GM12878 (cell line): ENCODE data around the gene AP3D1. TPM values are rescaled to one million over a fixed set of nuclear protein-coding genes. Genes with fewer than 3 reads are reported as not detected.

Source experiments
- ATAC-seq: fragments of 200-7000 bp; cut with Tn5 transposase; 3 replicates; pipeline ENCODE4 v1.9.1; 2020; ENCODE audit warnings: mild to moderate bottlenecking, moderate library complexity
- BruUV-seq: library from RNA; stranded (reverse); fragments of 400-500 nt; replicated peaks from 2 replicates; lab custom pipeline; 2021; lab: Mats Ljungman, UMichigan
- CTCF ChIA-PET: fragments of 300-600 bp; sonication (Branson Sonifier 250); formaldehyde crosslinking; extraction: SDS; loops from one replicate; lab custom pipeline; 2021; ENCODE audit warnings: inconsistent platforms; lab: Yijun Ruan, JAX
- POLR2A ChIA-PET: fragments of 350-600 bp; formaldehyde crosslinking; extraction: SDS; loops from one replicate; lab custom pipeline; 2021; ENCODE audit warnings: inconsistent platforms; lab: Charles Lee
- RAD21 ChIA-PET: fragments of 300-600 bp; sonication (Branson Sonifier 250); formaldehyde crosslinking; loops from one replicate; lab custom pipeline; 2023; ENCODE audit warnings: antibody characterized with exemption; ENCODE audit not compliant: unreplicated experiment; lab: Charles Lee
- SMC1A ChIA-PET: fragments of 300-600 bp; sonication (Branson Sonifier 250); formaldehyde crosslinking; loops from one replicate; lab custom pipeline; 2023; ENCODE audit not compliant: unreplicated experiment, uncharacterized antibody; lab: Charles Lee
- DNase-seq: peaks from one replicate; pipeline ENCODE4 v3.0.0-alpha.2; 2011; ENCODE audit warnings: low read depth, low spot score
- FAIRE-seq: peaks from 3 replicates; lab custom pipeline; 2011; peaks lifted over from hg19 to GRCh38; lab: Jason Lieb, UNC
- H2AFZ ChIP-seq: 2 replicates; pipeline ENCODE4 v1.6.0; 2011; ENCODE audit warnings: low read depth, low read length, control low read depth; ENCODE audit not compliant: control insufficient read depth
- H3K27ac ChIP-seq: 2 replicates; pipeline ENCODE4 v1.5.1; 2011; ENCODE audit warnings: control low read depth; ENCODE audit not compliant: control insufficient read depth, insufficient read depth
- H3K27me3 ChIP-seq, 2 experiments: replicated peaks in 1 of 2; 2 replicates each; pipeline versions ENCODE4 v1.6.0 to v1.6.1; 2011; ENCODE audit warnings: low read length in 1 of 2; ENCODE audit not compliant: control insufficient read depth in 2 of 2, insufficient read depth in 2 of 2
- H3K36me3 ChIP-seq, 2 experiments: 2 replicates each; pipeline ENCODE4 v1.5.1; 2011; ENCODE audit warnings: low read length in 1 of 2; ENCODE audit not compliant: control insufficient read depth in 2 of 2, insufficient read depth in 2 of 2
- H3K4me1 ChIP-seq: 2 replicates; pipeline ENCODE4 v1.6.1; 2011; ENCODE audit warnings: mild to moderate bottlenecking, low read length, moderate library complexity, mixed read lengths; ENCODE audit not compliant: control insufficient read depth, insufficient read depth
- H3K4me2 ChIP-seq: 2 replicates; pipeline ENCODE4 v1.6.0; 2011; ENCODE audit warnings: control low read depth; ENCODE audit not compliant: control insufficient read depth, insufficient read depth
- H3K4me3 ChIP-seq: fragments of 200-600 bp; sonication (generic); 2 replicates; pipeline ENCODE4 v1.5.1; 2016
- H3K79me2 ChIP-seq: 2 replicates; pipeline ENCODE4 v1.6.0; 2011; ENCODE audit warnings: low read length; ENCODE audit not compliant: control insufficient read depth, insufficient read depth
- H3K9ac ChIP-seq: 2 replicates; pipeline ENCODE4 v1.8.0; 2011; ENCODE audit warnings: low read length, control low read depth, mixed read lengths; ENCODE audit not compliant: control insufficient read depth, insufficient read depth
- H3K9me3 ChIP-seq: replicated peaks from 3 replicates; pipeline ENCODE4 v1.5.1; 2011; ENCODE audit warnings: mild to moderate bottlenecking, low read length; ENCODE audit not compliant: control insufficient read depth, insufficient read depth
- H4K20me1 ChIP-seq: 2 replicates; pipeline ENCODE4 v1.6.0; 2011; ENCODE audit not compliant: control insufficient read depth, insufficient read depth
- CREB1 ChIP-seq: IDR thresholded peaks from 2 replicates; pipeline ENCODE4 v1.6.1; 2012; ENCODE audit warnings: low read depth, mild to moderate bottlenecking, inconsistent platforms
- MTA3 ChIP-seq: IDR thresholded peaks from 2 replicates; pipeline ENCODE4 v1.6.1; 2012; ENCODE audit warnings: low read length, inconsistent platforms, borderline replicate concordance
- NFXL1 ChIP-seq: fragments of 450-650 bp; IDR thresholded peaks from 2 replicates; pipeline ENCODE4 v1.6.1; 2017; ENCODE audit warnings: antibody characterized with exemption, mild to moderate bottlenecking, borderline replicate concordance
- NFYB ChIP-seq: IDR thresholded peaks from 2 replicates; pipeline ENCODE4 v1.6.1; 2011; ENCODE audit warnings: low read depth, mild to moderate bottlenecking, low read length, improper control_type of control experiment, moderate library complexity; ENCODE audit not compliant: insufficient read depth
- POLR2AphosphoS2 ChIP-seq: IDR thresholded peaks from 2 replicates; pipeline ENCODE4 v1.6.1; 2011; ENCODE audit warnings: low read depth, mild to moderate bottlenecking, low read length, improper control_type of control experiment, moderate library complexity
- RAD21 ChIP-seq: IDR thresholded peaks from 2 replicates; pipeline ENCODE4 v1.6.1; 2011; ENCODE audit warnings: mild to moderate bottlenecking, low read depth, low read length, moderate library complexity; ENCODE audit not compliant: insufficient read depth
- RB1 ChIP-seq: fragments of 450-650 bp; formaldehyde crosslinking; IDR thresholded peaks from 2 replicates; pipeline ENCODE4 v1.6.1; 2017; ENCODE audit warnings: mild to moderate bottlenecking, borderline replicate concordance
- ZNF217 ChIP-seq: fragments of 450-650 bp; IDR thresholded peaks from 2 replicates; pipeline ENCODE4 v1.6.1; 2017; ENCODE audit warnings: antibody characterized with exemption, mild to moderate bottlenecking
- WGBS: methylation state at CpG from one replicate; pipeline ENCODE4 v1.1.6; 2016; ENCODE audit warnings: low lambda C conversion rate; ENCODE audit not compliant: insufficient replicate concordance, insufficient coverage; ENCODE audit errors: missing lambda C conversion rate; 5-methylcytosine and 5-hydroxymethylcytosine counted together
- in situ Hi-C: fragments of 300-500 bp; cut with MboI; formaldehyde crosslinking; loops from 9 replicates; pipeline ENCODE4 v1.14.3; 2018; ENCODE audit warnings: mixed read lengths
- intact Hi-C: fragments of 100-400 bp; cut with micrococcal nuclease; formaldehyde crosslinking; loops from one replicate; pipeline ENCODE4 v1.14.2; 2022; ENCODE audit not compliant: unreplicated experiment
- polyA plus RNA-seq, 11 experiments: library from polyadenylated mRNA; depleted of rRNA in 4 of 11; unstranded in 6 of 11; stranded (reverse) in 5 of 11; fragments of >200 nt; fragmentation: Nextera tagmentation in 4 of 11; fragmentation: Illumina TruSeq in 1 of 11; extraction: Ambion mirVana in 4 of 11; extraction: Trizol in 1 of 11; gene quantifications; 1 replicate in 1 of 11; 2 replicates in 10 of 11; pipeline versions ENCODE4 v1.2.1 to v1.2.3, GENCODE V29; 2011 to 2016; ENCODE audit warnings: inconsistent platforms in 2 of 11, missing spikeins in 2 of 11, low read depth in 1 of 11
- total RNA-seq, 4 experiments: library from RNA; depleted of rRNA in 3 of 4; stranded (reverse); fragments of >200 nt in 3 of 4; fragmentation: Illumina TruSeq in 1 of 4; extraction: Trizol in 1 of 4; gene quantifications; 2 replicates each; pipeline versions ENCODE4 v1.2.1 to v1.2.3, GENCODE V29; 2013 to 2021
- TF ChIP-seq, protein P1 (sequence below): fragments of 150-350 bp; IDR thresholded peaks from 2 replicates; pipeline ENCODE4 v1.6.1; 2016; ENCODE audit warnings: low read depth, low read length
- TF ChIP-seq, protein P2 (sequence below): fragments of 450-650 bp; IDR thresholded peaks from 2 replicates; pipeline ENCODE4 v1.6.1; 2017; ENCODE audit warnings: mild to moderate bottlenecking, moderate library complexity

Gene AP3D1
- total and polyA plus RNA-seq, 10 of the 15 experiments (the other 5 are each of a cell fraction or from before 2014, with no cell fraction given): 1.5 to 108 (median 59.1) TPM

DNA sequence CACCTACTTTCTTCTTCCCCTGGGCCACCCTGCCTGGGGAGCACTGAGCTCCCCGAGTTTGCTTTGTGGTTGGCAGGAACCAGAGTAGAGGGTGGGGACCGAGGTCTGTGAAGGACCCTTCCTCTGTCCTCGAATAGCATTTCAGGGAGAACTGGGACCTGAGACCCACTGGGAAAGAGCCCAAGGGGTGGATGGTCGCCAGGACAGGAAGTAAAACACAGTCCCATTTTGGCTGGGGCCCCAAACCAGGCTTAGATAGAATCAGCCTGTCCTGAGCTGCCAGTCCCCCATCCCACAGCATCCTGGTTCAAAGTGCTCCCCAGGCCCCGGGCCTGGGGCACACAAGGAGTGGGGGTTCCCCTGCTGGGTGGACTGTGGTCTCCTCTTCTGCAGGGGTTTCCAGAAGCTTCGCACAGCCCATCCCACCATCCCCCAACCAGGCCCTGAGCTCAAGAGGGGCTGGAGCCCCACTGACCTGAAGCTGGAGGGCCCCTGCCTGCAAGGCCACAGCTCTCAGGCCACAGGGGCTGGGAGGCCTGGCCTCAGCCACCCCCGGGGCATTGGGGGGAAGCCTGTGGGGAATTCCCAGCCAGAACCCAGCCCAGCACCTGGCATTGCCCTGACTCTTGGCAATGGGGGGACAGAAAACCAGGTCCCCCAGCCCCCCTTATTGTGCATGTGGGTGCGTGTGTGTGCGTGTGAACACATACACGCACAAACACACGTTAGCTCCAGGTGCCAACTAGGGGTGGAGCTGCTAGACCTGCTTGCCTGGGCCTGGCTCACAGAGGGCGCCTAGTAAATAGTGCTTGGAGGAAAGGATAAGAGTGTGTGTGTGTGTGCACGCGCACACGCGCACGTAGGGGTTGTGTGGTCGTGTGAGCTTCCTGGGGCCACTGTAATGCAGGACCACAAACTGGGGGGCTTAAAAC is 99.3 kb downstream of the AP3D1 start (continued):
- TF ChIP-seq POLR2AphosphoS2 (no peak), RB1 (0 out of 2 replicates have a peak, but pooled peaks have one; percentile 27)
- TF ChIP-seq, all 136 proteins: peak for 32

DNA sequence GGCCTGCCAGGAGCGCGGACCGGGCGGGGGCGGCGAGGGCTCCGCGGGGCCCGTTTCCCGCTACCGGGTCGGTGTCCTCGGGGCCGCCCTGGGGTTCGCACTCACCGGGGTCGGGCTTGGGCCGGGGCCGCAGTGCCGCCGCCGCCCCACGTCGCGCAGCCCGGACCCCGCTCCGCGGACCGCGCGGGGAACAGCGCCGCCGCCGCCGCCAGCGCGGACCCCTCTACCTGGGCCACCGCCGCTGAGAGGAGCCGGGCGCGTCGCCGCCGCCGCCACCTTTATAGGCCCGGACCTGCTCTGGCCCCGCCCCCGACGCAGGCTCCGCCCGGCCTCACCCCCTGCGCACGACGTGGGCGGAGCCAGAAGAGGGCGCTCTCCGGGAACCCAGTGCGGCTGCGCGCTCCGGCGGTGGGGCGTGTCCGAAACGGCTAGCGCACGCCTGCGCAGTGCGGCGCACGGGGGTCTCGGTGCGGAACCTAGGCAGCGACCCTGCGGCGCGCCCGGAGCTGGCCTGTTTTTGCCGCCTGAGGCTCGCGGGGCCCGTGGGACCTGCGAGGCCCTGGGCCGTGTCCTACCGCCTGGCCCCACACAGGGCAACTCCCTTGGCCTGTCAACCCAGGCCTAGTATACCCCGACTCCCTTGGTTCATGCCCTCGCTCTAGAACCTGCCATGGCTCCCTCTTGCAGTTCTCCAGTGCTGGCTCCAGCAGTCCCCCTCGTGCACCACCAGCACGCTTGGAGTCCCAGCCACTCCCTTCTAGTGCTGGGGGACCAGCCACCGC is 100.2 kb downstream of the AP3D1 start, which contains the start of gene MKNK2:
Gene MKNK2, minus strand, starts transcription at position 254 of the 782 bp plus-strand sequence. CDS start 393 bp downstream, outside the sequence.
- CTCF ChIA-PET: interaction anchor here (1.0 to 3.0 kb wide), 10 partner anchors 9 to 118 kb away, joined by 3 to 27 read pairs (median 5); no protein-coding TSS in a partner anchor
- in situ Hi-C loops: no loop called here
- Histone ChIP-seq H4K20me1 (peaks cover 14% of the 10 kb centered on the region), H3K36me3 (peaks cover 0 to 7% of the 10 kb centered on the region in 2 experiments; a peak in 3 of 4 replicates), H3K4me2 (peak within 1 kb of the TSS; percentile 91), H3K4me1 (peaks cover 57% of the 10 kb centered on the region), H3K9ac (peak within 1 kb of the TSS; percentile 70), H3K79me2 (peaks cover 58% of the 10 kb centered on the region), H3K4me3 (peak within 1 kb of the TSS; percentile 83), H3K27ac (peak within 1 kb of the TSS; percentile 86), H3K27me3 (no peaks in the 10 kb centered on the region), H3K9me3 (no peaks in the 10 kb centered on the region), H2AFZ (peak within 1 kb of the TSS; percentile 51)
- POLR2A ChIA-PET: interaction anchor here (0.5 to 6.0 kb wide), 14 partner anchors 9 to 108 kb away, joined by 3 to 110 read pairs (median 6); partner anchors contain the start of gene MOB3A
- RAD21 ChIA-PET: interaction anchor here (1.1 to 2.7 kb wide), 12 partner anchors 7 to 121 kb away, joined by 3 to 17 read pairs (median 4); partner anchors contain the start of gene IZUMO4
- SMC1A ChIA-PET: interaction anchor here (1.2 to 2.5 kb wide), 7 partner anchors 9 to 118 kb away, joined by 3 to 15 read pairs (median 9); no protein-coding TSS in a partner anchor
- no TSS peak for BruUV-seq
- intact Hi-C loops: loop anchor here (2.0 to 5.0 kb wide), 2 partner anchors 40 to 154 kb away; no protein-coding TSS in a partner anchor
- DNase-seq (no peak), ATAC-seq (peak; percentile 48), FAIRE-seq (peak; percentile 94)
- WGBS: 2% methylated on average over 55 of the region's 93 CpGs
- TF ChIP-seq NFYB (no peak), NFXL1 (peak; percentile 64; the same call in 1 of the 2 replicates), MTA3 (no peak), RAD21 (no peak), ZNF217 (peak; percentile 99), CREB1 (peak; percentile 74; the same call in 1 of the 2 replicates)
- TF ChIP-seq, protein P1, sequence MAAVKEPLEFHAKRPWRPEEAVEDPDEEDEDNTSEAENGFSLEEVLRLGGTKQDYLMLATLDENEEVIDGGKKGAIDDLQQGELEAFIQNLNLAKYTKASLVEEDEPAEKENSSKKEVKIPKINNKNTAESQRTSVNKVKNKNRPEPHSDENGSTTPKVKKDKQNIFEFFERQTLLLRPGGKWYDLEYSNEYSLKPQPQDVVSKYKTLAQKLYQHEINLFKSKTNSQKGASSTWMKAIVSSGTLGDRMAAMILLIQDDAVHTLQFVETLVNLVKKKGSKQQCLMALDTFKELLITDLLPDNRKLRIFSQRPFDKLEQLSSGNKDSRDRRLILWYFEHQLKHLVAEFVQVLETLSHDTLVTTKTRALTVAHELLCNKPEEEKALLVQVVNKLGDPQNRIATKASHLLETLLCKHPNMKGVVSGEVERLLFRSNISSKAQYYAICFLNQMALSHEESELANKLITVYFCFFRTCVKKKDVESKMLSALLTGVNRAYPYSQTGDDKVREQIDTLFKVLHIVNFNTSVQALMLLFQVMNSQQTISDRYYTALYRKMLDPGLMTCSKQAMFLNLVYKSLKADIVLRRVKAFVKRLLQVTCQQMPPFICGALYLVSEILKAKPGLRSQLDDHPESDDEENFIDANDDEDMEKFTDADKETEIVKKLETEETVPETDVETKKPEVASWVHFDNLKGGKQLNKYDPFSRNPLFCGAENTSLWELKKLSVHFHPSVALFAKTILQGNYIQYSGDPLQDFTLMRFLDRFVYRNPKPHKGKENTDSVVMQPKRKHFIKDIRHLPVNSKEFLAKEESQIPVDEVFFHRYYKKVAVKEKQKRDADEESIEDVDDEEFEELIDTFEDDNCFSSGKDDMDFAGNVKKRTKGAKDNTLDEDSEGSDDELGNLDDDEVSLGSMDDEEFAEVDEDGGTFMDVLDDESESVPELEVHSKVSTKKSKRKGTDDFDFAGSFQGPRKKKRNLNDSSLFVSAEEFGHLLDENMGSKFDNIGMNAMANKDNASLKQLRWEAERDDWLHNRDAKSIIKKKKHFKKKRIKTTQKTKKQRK: no peak
- TF ChIP-seq, protein P2, sequence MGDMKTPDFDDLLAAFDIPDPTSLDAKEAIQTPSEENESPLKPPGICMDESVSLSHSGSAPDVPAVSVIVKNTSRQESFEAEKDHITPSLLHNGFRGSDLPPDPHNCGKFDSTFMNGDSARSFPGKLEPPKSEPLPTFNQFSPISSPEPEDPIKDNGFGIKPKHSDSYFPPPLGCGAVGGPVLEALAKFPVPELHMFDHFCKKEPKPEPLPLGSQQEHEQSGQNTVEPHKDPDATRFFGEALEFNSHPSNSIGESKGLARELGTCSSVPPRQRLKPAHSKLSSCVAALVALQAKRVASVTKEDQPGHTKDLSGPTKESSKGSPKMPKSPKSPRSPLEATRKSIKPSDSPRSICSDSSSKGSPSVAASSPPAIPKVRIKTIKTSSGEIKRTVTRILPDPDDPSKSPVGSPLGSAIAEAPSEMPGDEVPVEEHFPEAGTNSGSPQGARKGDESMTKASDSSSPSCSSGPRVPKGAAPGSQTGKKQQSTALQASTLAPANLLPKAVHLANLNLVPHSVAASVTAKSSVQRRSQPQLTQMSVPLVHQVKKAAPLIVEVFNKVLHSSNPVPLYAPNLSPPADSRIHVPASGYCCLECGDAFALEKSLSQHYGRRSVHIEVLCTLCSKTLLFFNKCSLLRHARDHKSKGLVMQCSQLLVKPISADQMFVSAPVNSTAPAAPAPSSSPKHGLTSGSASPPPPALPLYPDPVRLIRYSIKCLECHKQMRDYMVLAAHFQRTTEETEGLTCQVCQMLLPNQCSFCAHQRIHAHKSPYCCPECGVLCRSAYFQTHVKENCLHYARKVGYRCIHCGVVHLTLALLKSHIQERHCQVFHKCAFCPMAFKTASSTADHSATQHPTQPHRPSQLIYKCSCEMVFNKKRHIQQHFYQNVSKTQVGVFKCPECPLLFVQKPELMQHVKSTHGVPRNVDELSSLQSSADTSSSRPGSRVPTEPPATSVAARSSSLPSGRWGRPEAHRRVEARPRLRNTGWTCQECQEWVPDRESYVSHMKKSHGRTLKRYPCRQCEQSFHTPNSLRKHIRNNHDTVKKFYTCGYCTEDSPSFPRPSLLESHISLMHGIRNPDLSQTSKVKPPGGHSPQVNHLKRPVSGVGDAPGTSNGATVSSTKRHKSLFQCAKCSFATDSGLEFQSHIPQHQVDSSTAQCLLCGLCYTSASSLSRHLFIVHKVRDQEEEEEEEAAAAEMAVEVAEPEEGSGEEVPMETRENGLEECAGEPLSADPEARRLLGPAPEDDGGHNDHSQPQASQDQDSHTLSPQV: 0 out of 2 replicates have a peak, but pooled peaks have one; percentile 47
